Upper lobe of left lung (tissue), 6 donors: ENCODE data around the gene C2orf74. TPM values are rescaled to one million over a fixed set of nuclear protein-coding genes. Genes with fewer than 3 reads are reported as not detected.

ENCODE experiments used
- ATAC-seq, 2 donors: fragments of 200-7000 bp; cut with Tn5 transposase; one replicate each; pipeline ENCODE4 v1.9.1; 2022; ENCODE audit warnings: mild to moderate bottlenecking in 2 of 2, moderate library complexity in 2 of 2; ENCODE audit not compliant: low FRiP score in 2 of 2
- DNase-seq, 2 donors: peaks; one replicate each; pipeline ENCODE4 v3.0.0-alpha.2; 2019 to 2020
- H3K27ac ChIP-seq, 4 donors: fragments of 200-600 bp; sonication (generic); one replicate each; pipeline ENCODE4 v1.5.1; 2016 to 2019
- H3K27me3 ChIP-seq, 4 donors: fragments of 200-600 bp; sonication (generic); one replicate each; pipeline ENCODE4 v1.5.1; 2017 to 2019
- H3K36me3 ChIP-seq, 4 donors: fragments of 200-600 bp; sonication (generic); one replicate each; pipeline ENCODE4 v1.5.1; 2016 to 2019
- H3K4me1 ChIP-seq, 4 donors: fragments of 200-600 bp; sonication (generic); one replicate each; pipeline ENCODE4 v1.5.1; 2018 to 2019
- H3K4me3 ChIP-seq, 4 donors: fragments of 200-600 bp; sonication (generic); one replicate each; pipeline ENCODE4 v1.5.1; 2017 to 2019; ENCODE audit warnings: mild to moderate bottlenecking in 2 of 4, moderate library complexity in 1 of 4
- H3K9me3 ChIP-seq, 4 donors: fragments of 200-600 bp; sonication (generic); one replicate each; pipeline ENCODE4 v1.5.1; 2018 to 2019
- CTCF ChIP-seq, 6 experiments: fragments of 450-650 bp in 4 of 6; fragments of 200-600 bp in 2 of 6; sonication (generic) in 2 of 6; IDR thresholded peaks; one replicate each; pipeline ENCODE4 v1.5.1; 2016 to 2019; ENCODE audit warnings: antibody characterized with exemption in 6 of 6
- EP300 ChIP-seq, 4 donors: sonication (generic); formaldehyde crosslinking; IDR thresholded peaks; one replicate each; pipeline ENCODE4 v1.5.1; 2017; ENCODE audit warnings: antibody characterized with exemption in 4 of 4, control low read depth in 2 of 4
- POLR2A ChIP-seq, 4 donors: fragments of 450-650 bp; IDR thresholded peaks; one replicate each; pipeline ENCODE4 v1.5.1; 2016 to 2017; ENCODE audit warnings: antibody characterized with exemption in 4 of 4, mild to moderate bottlenecking in 2 of 4
- POLR2AphosphoS5 ChIP-seq, 2 donors: sonication (generic); formaldehyde crosslinking; IDR thresholded peaks; one replicate each; pipeline ENCODE4 v1.5.1; 2017; ENCODE audit warnings: antibody characterized with exemption in 2 of 2
- WGBS, 2 donors: methylation state at CpG; one replicate each; pipeline ENCODE4 v1.1.5; 2017 to 2018; 5-methylcytosine and 5-hydroxymethylcytosine counted together
- total RNA-seq, 6 donors: library from RNA; depleted of rRNA in 4 of 6; stranded (reverse); fragments of >200 nt in 4 of 6; gene quantifications; one replicate each; pipeline versions ENCODE4 v1.1.0 to v1.2.1, GENCODE V29; 2016 to 2021
- donor health status: DM: no; HTN: no; CAD: no; lungs with moderate emphysema.
- donor health status: DM: no; HTN: yes; CAD: no; lungs with severe emphysema.

Gene C2orf74
- total RNA-seq, 6 donors from 2014 or later: 11.9 to 20.7 (median 16.6) TPM

GRCh38 chr2:61181382-61182058 is 19.5 kb downstream of the C2orf74 start:
- Histone ChIP-seq H3K27ac (peak overlapping the region in 1 of 4 donors; percentile 37), H3K27me3 (no peaks in the 10 kb centered on the region), H3K4me3 (no peak overlapping the region), H3K4me1 (peaks cover 38 to 45% (median 41%) of the 10 kb centered on the region in 4 donors), H3K36me3 (peaks cover 26 to 62% (median 49%) of the 10 kb centered on the region in 4 donors), H3K9me3 (no peaks in the 10 kb centered on the region)
- TF ChIP-seq POLR2A (IDR thresholded peaks at IDR 0.05) (no peak), EP300 (IDR thresholded peaks at IDR 0.05) (no peak), POLR2AphosphoS5 (IDR thresholded peaks at IDR 0.05) (no peak), CTCF (IDR thresholded peaks at IDR 0.05) (no peak)
- WGBS, 2 donors: 65 to 71% methylated on average over 9 to 10 of the region's 10 CpGs
- no peak for ATAC-seq
- DNase-seq: no peak

GRCh38 chr2:61182059-61182383 is 20.0 kb downstream of the C2orf74 start:
- TF ChIP-seq POLR2A (IDR thresholded peaks at IDR 0.05): no peak
- TF ChIP-seq EP300 (IDR thresholded peaks at IDR 0.05): no peak
- TF ChIP-seq POLR2AphosphoS5 (IDR thresholded peaks at IDR 0.05): no peak
- no peak for TF ChIP-seq CTCF (IDR thresholded peaks at IDR 0.05)
- Histone ChIP-seq H3K9me3 (no peaks in the 10 kb centered on the region), H3K4me3 (no peak overlapping the region), H3K27me3 (no peaks in the 10 kb centered on the region), H3K36me3 (peaks cover 31 to 67% (median 53%) of the 10 kb centered on the region in 4 donors), H3K27ac (peak overlapping the region in 1 of 4 donors; percentile 13), H3K4me1 (peaks cover 38 to 45% (median 41%) of the 10 kb centered on the region in 4 donors)
- no peak for DNase-seq
- 80 to 81% methylated on average over 6 of the region's 6 CpGs for WGBS, 2 donors
- no peak for ATAC-seq

- no peaks in the 10 kb centered on the region for H3K27me3 ChIP-seq
- no peak for ATAC-seq
- H3K4me3 ChIP-seq: no peak overlapping the region
- H3K36me3 ChIP-seq: peaks cover 37 to 85% (median 68%) of the 10 kb centered on the region in 4 donors
- no peaks in the 10 kb centered on the region for H3K9me3 ChIP-seq
- H3K4me1 ChIP-seq: peaks cover 29 to 37% (median 33%) of the 10 kb centered on the region in 4 donors
- H3K27ac ChIP-seq: no peak overlapping the region
- WGBS, 2 donors: 97 to 98% methylated on average over 3 of the region's 3 CpGs
- DNase-seq: no peak
- TF ChIP-seq EP300 (IDR thresholded peaks at IDR 0.05) (no peak), POLR2A (IDR thresholded peaks at IDR 0.05) (no peak), CTCF (IDR thresholded peaks at IDR 0.05) (no peak), POLR2AphosphoS5 (IDR thresholded peaks at IDR 0.05) (no peak)
Measured at GRCh38 chr2:61183795-61184194, 21.8 kb downstream of the C2orf74 start.

GRCh38 chr2:61184263-61184662 is 22.3 kb downstream of the C2orf74 start:
- no peak for DNase-seq
- Histone ChIP-seq H3K9me3 (no peaks in the 10 kb centered on the region), H3K4me1 (peaks cover 24 to 32% (median 28%) of the 10 kb centered on the region in 4 donors), H3K27me3 (no peaks in the 10 kb centered on the region), H3K36me3 (peaks cover 37 to 89% (median 71%) of the 10 kb centered on the region in 4 donors), H3K4me3 (no peak overlapping the region), H3K27ac (no peak overlapping the region)
- TF ChIP-seq POLR2AphosphoS5 (IDR thresholded peaks at IDR 0.05): no peak
- TF ChIP-seq CTCF (IDR thresholded peaks at IDR 0.05): no peak
- TF ChIP-seq POLR2A (IDR thresholded peaks at IDR 0.05): no peak
- no peak for TF ChIP-seq EP300 (IDR thresholded peaks at IDR 0.05)
- ATAC-seq: no peak
- 89 to 100% methylated on average over 3 of the region's 3 CpGs for WGBS, 2 donors

GRCh38 chr2:61185231-61185728 is 23.3 kb downstream of the C2orf74 start:
- DNase-seq (no peak), ATAC-seq (no peak)
- no peaks in the 10 kb centered on the region for H3K9me3 ChIP-seq
- H3K4me3 ChIP-seq: no peak overlapping the region
- peaks cover 42 to 99% (median 78%) of the 10 kb centered on the region in 4 donors for H3K36me3 ChIP-seq
- no peak for TF ChIP-seq EP300 (IDR thresholded peaks at IDR 0.05)
- no peak for TF ChIP-seq POLR2AphosphoS5 (IDR thresholded peaks at IDR 0.05)
- no peak for TF ChIP-seq CTCF (IDR thresholded peaks at IDR 0.05)
- TF ChIP-seq POLR2A (IDR thresholded peaks at IDR 0.05): no peak
- H3K4me1 ChIP-seq: peaks cover 14 to 22% (median 18%) of the 10 kb centered on the region in 4 donors
- H3K27ac ChIP-seq: no peak overlapping the region
- H3K27me3 ChIP-seq: no peaks in the 10 kb centered on the region
